Measurements from ENCODE around the gene ZWILCH.

- TF ChIP-seq CTCF (IDR thresholded peaks at IDR 0.05) (no peak), POLR2A (IDR thresholded peaks at IDR 0.05) (no peak)
Measured at GRCh38 chr15:66535056-66535455, 29.9 kb downstream of the ZWILCH start.
